Inflammatory macrophage treated with lipopolysaccharide for 1 hour (primary cell): Measurements from ENCODE around the gene ZDHHC14.

ENCODE experiments used
- DNase-seq, 2 donors: peaks; one replicate each; pipeline ENCODE4 v3.0.0-alpha.2; 2020 to 2022

The ZDHHC14 gene

GRCh38 chr6:157538168-157538567 is 157.2 kb downstream of the ZDHHC14 start:
- no peak for DNase-seq

GRCh38 chr6:157538698-157539097 is 157.7 kb downstream of the ZDHHC14 start:
- DNase-seq, result no peak

- peak; percentile 32 to 41 for DNase-seq
Measured at GRCh38 chr6:157539421-157539822, 158.4 kb downstream of the ZDHHC14 start.

GRCh38 chr6:157539900-157540752 is 159.1 kb downstream of the ZDHHC14 start:
- no peak for DNase-seq

- no peak for DNase-seq
Measured at GRCh38 chr6:157541618-157542413, 160.8 kb downstream of the ZDHHC14 start.

GRCh38 chr6:157542414-157543160 is 161.6 kb downstream of the ZDHHC14 start:
- no peak for DNase-seq

GRCh38 chr6:157546321-157546720 is 165.3 kb downstream of the ZDHHC14 start:
- no peak for DNase-seq

- no peak for DNase-seq
Measured at GRCh38 chr6:157547112-157547511, 166.1 kb downstream of the ZDHHC14 start.

- DNase-seq, result peak; percentile 73 to 76
Measured at GRCh38 chr6:157548635-157549467, 167.9 kb downstream of the ZDHHC14 start.

- DNase-seq, result no peak
Measured at GRCh38 chr6:157549468-157549745, 168.4 kb downstream of the ZDHHC14 start.

- peak in 1 of 2 donors; percentile 4 for DNase-seq
Measured at GRCh38 chr6:157550114-157550989, 169.4 kb downstream of the ZDHHC14 start.

- DNase-seq, result peak in 1 of 2 donors; percentile 22
Measured at GRCh38 chr6:157551041-157551832, 170.2 kb downstream of the ZDHHC14 start.

GRCh38 chr6:157552081-157552747 is 171.2 kb downstream of the ZDHHC14 start:
- DNase-seq, result no peak

- no peak for DNase-seq
Measured at GRCh38 chr6:157552820-157553485, 172.0 kb downstream of the ZDHHC14 start.

- DNase-seq, result no peak
Measured at GRCh38 chr6:157554747-157555146, 173.8 kb downstream of the ZDHHC14 start.

GRCh38 chr6:157555455-157556143 is 174.6 kb downstream of the ZDHHC14 start:
- no peak for DNase-seq

- no peak for DNase-seq
Measured at GRCh38 chr6:157556144-157556645, 175.2 kb downstream of the ZDHHC14 start.

GRCh38 chr6:157556671-157557430 is 175.9 kb downstream of the ZDHHC14 start:
- no peak for DNase-seq
